GM12875 (cell line): ENCODE data around the gene FYN.

Source experiments
- H3K4me3 ChIP-seq: one replicate; pipeline ENCODE4 v1.5.1; 2011; ENCODE audit warnings: low read depth, low read length, control low read depth
- TF ChIP-seq, protein P1 (sequence below): IDR thresholded peaks from 2 replicates; pipeline ENCODE4 v1.5.1; 2011; ENCODE audit warnings: low read depth, mild to moderate bottlenecking, control low read depth, inconsistent platforms, low read length, moderate library complexity, borderline replicate concordance; ENCODE audit not compliant: insufficient read depth

Gene FYN

DNA sequence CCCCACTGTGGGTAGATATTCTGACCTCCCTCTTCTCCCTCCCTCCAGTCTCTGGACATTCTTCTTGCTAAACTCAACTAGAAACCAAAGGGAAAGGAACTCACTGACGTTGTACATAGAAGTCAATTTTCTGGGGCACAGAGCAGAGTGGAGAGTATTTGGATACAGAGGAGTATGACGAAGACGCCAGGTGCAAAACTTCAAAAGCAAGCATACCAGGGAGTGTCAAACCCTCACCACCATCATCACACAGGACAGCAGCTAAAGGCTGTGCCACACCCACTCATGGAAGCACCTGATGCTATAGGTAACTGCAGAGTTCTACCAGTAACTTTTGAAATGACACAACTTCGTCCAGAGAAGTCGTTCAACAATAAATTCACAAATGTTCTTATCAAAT lies 64.8 kb downstream of the FYN start:
- H3K4me3 ChIP-seq: no peak overlapping the region
- TF ChIP-seq, protein P1, sequence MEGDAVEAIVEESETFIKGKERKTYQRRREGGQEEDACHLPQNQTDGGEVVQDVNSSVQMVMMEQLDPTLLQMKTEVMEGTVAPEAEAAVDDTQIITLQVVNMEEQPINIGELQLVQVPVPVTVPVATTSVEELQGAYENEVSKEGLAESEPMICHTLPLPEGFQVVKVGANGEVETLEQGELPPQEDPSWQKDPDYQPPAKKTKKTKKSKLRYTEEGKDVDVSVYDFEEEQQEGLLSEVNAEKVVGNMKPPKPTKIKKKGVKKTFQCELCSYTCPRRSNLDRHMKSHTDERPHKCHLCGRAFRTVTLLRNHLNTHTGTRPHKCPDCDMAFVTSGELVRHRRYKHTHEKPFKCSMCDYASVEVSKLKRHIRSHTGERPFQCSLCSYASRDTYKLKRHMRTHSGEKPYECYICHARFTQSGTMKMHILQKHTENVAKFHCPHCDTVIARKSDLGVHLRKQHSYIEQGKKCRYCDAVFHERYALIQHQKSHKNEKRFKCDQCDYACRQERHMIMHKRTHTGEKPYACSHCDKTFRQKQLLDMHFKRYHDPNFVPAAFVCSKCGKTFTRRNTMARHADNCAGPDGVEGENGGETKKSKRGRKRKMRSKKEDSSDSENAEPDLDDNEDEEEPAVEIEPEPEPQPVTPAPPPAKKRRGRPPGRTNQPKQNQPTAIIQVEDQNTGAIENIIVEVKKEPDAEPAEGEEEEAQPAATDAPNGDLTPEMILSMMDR: no peak

DNA sequence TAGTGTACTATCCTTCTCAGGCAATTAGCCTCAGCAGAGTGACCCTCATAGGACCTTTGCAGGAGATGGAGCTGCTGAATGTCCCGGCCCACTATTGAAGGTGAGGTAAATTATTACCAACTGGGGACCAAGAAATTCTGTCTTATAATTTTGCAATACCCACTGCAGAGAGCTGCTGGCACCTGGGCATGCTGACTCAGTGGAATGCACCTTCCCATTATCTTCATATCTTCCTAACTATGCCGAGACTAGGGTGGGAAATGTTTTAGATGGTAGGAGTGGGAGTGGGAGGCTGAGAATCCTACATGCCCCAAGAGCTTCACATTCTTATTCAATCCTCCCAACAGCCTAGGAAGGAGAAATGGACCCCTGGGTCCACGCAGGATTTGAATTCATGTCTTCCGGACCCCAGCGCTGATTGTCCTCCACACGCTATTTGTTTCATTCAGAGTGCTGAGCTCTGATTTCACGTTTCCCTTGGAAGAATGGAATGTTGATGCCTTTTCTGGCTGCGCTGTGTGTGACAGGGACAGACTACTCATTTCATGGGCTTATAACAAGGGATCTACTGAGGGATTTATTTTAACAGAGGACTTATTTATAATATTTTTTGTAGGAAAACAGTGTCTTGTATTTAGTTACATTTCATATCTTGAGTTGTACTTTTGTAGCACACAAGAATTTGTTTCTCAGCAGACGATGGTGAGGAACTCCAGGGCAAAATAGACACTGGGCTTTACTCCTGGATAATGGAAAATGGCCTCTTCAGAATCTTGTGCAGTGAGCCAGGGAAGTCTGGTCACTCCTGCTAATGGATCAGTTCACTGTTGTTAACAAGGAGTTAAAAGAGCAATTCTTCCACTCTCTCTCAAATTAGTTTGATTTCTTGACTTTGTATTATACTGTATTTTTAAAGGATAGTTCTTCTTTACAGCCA lies 66.4 kb downstream of the FYN start:
- TF ChIP-seq, protein P1: no peak
- H3K4me3 ChIP-seq: no peak overlapping the region

DNA sequence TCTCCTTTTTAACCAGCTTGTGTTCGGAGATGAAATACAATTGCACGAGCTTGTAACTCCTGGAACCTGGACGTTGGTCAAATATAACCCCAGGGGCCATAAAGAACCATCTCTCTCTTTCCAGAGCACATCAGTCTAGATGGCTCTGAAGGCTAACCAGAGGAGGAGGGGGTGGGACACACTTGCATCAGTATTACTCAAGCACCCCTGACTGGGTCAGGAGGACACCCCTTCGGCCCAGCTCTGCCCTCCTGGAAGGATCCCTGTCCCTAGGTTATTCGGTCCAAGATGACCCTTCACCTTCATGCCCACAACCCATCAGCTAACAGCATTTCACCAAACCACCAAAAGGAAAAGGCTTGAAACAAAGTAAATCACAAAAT lies 67.1 kb downstream of the FYN start:
- no peak overlapping the region for H3K4me3 ChIP-seq
- TF ChIP-seq, protein P1: no peak

DNA sequence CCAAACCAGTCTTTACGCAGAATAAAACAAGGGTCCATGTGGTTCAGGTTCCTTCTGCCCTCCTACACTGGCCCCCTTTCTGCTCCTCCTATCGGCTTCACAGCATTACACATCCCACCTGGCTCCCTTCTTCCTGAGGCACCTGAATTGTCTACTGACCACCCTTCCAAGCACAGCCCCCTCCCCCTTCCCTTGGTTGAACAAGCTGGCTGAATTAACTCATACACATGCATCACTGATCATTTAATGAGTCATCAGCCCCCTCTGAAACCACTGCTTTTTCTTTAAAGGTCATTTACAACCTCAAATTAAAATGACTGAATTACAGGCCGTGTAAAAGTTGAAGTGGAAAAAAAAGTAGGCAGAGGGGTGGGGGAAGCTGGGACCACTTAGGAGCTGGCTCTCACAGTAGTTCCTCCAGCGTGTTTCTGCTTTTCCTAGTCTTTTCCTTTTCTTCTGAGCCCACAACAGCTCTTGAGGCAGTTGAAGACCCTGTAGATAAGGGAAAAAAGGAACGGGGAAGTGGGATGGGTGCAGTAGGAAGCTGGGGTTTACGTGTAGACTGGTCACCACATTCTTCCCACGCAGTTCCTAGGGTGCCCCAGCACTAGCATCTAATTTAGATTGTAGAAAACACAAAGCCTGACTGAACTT lies 67.6 kb downstream of the FYN start:
- TF ChIP-seq, protein P1: no peak
- H3K4me3 ChIP-seq: no peak overlapping the region

DNA sequence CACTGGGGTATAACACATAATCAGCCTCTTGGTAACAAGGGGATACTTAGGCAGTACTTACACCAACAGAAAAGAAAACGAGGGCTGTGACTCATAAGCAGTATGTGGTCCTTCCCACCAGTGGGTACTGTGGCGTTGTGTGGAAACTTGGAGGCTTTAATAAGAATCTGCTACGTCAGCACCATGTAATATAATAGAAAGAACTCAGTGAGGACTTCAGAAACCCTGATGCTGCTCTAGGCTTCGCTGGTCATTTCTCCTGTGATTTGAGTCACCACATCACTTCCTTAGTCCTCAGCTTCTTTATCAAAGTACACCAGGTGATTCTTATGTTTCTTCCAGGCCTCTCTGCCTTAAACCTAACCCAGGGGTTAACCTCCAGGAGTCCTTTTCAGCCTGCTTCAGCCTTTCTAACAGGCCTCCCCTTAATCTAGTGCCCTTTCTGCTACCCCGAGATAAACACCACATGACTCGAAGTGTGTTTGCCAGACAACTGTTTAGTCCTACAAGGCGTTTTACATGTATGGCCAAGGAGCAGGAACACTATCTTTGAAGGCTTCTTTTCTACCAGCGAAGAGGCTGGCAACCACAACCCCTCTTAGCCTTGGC lies 68.5 kb downstream of the FYN start:
- TF ChIP-seq, protein P1: no peak
- no peak overlapping the region for H3K4me3 ChIP-seq

DNA sequence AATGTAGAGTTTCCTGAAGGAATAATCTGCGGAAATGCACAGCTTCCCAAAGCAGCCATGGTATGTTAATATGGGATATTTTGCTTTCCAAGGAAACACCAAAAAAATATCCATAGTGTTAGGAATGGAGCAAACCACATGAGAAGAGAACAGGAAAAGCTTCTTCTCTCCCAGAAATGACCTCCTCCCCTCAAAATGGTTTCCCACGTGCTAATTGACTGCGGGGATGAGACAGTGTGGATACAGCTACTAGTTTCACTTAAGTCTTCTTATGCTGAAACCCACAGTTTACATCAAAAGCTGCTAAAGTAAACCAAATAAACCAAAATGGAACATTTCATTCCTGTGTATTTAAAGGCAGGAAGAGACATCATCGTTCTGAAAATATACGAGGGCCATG lies 69.4 kb downstream of the FYN start:
- TF ChIP-seq, protein P1: no peak
- H3K4me3 ChIP-seq: no peak overlapping the region
